GM04504 (cell line): Measurements from ENCODE around the gene SORL1.

Experiments used
- DNase-seq: peaks from one replicate; pipeline ENCODE4 v3.0.0-alpha.2; 2012; ENCODE audit warnings: low read depth

SORL1 gene

DNA sequence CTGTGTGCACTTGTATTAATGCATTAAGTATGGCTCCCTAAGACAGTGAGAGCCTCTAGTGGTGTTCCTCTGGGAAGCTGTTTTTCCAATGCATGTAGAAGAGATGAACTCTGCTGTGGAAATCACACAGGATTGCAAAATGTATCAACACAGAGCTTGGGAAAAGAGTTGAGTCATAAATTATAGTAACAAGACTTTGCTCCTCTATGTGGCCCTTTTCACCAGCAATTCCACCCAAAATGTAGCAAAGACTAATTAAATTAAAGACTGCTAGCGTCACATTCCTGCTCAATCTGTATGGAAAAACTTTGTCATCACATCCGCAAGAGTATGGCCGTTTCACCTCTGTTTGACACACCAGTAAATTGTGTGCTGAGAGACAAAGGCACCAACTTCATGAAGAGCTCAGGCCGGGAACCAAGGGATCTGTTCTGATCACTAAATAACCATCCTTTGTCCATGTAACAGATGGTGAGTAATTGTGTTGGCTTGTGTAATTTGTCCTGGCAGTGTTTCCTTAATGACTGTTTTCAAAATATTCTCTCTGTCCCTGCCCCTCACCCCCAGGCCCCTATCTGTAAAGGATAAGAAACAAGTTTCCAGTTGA lies 209.9 kb downstream of the SORL1 start:
- peak; percentile 68 for DNase-seq

DNA sequence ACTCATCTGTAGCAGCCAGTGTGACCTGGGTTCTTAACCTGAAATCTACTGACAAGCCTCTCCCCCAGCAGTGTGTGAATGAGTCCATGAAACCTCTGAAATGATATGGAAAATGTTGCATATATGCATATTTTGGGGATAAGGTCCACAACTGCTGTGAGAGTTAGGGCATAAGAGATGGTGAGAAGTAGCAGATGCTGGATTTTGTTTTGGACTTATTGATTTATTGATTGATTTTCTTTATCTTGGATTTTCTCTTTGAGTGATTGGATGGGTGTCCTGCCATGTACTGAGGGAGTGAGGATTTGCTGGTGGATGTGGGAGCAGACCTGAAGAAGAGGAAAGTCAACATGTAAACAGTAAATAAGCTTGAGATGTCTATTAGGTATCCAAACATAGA lies 212.0 kb downstream of the SORL1 start:
- no peak for DNase-seq

DNA sequence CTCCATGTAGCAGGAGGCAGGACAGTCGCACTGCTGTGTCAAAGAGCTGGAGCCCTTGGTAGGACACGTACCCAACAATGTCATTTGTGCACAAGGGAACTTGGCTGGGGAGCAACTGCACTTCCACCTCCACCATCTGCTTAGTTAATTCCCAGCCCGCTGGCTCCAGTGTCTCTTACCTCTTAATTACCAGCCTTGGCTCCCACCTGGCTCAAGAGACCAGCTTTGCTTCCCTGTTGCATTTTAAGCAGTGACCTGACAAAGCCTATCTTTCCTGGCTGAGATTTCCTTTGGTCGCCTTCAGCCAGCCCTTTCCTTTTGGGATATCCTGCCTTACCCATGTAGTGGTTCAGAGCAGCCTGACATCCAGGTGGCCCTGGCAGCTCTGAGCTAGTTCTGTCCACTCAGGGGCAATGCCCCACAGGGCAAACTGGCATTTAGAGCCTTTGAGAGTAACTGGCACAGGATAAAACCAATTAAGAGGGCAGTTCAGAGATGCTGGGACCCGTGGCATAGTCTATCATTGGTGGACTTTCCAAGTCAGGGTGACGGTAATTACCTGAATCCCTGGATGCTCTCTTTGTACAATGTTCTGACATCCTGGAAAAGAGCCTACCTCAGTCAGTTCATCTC lies 213.2 kb downstream of the SORL1 start:
- no peak for DNase-seq

GRCh38 chr11:121667836-121668235 lies 215.7 kb downstream of the SORL1 start:
- no peak for DNase-seq

GRCh38 chr11:121669422-121669821 lies 217.3 kb downstream of the SORL1 start:
- no peak for DNase-seq

DNA sequence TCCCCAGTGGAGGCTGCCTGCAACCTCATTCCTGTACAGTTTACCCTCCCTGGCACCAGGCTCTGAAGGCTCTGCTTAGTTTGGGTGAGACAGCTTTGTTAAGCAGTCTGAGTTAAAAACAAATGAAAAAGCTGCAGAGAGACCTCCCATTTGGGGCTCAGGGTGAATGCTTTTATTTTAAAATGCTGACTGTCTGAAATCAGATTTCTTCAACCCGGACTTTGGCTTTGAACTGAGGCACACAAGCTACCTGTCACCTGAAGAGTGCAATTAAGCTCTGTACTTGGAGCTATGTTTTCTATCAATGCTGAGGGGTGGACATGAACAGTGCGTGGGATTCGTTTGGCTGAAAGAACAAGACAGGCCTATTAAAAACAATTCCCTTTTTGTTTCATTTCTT lies 218.2 kb downstream of the SORL1 start:
- no peak for DNase-seq

DNA sequence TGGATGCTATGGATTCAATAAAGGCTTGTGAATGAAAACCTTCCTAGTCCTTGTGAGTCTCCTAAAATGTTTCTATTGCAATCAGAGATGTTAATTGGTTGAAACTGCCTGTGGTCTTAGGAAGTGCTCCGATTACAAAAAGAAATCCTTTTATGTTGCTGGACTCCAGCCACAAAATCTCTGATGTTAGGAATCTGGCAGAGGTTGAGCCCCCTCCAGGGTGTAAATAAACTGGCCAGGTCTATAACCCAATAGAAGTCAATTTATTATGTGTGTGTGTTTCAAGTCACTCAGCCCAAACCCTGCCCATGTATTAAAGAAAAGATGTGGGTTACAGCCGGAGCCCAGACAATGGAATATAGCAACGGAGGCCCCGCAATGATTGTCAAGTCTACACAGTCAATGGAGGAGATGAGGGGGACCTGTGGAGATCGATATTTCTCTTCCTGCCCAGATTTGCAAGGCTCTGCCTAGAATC lies 218.7 kb downstream of the SORL1 start:
- DNase-seq, result no peak

GRCh38 chr11:121671283-121672168 lies 219.4 kb downstream of the SORL1 start:
- DNase-seq, result no peak

DNA sequence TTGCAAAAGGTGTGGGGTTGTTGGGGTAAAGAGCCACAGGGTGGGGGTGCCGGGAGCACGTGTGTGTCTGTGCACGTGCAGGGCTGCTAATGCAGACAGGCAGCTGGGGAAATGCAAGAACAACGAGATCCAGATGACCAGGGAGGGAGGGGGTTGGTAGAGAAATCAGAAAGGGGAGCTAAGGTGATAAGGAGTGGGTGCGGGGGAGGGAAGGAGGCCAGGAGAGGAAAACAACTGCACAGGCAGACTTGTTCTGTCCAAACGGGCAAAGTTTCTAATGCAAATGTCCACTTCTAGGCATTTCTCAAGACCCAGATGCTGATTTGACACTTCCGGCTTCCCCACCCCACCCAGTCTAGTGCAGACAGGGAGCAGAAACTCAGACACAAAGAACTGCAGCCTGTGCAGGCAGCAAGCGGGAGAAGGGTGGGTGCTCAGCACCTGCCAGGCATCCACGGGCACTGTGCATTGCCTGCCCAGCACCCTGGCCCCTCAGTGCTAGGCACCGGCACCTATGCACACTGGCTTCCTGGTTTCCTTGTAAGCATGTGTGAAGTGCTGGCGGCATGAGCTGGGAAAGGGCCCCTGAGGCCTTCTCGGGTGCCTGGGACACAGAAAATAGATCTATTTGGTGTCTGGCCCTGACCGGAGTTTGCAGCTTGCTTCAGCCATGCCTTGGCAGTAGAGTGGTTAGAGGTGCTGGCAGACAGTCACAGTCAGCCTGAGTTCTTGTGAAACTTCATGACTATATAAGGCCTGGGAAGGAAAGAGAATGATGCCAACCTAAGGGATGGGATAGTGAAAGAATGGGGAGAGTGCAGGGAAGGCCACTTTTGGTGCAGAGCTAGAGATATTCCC lies 220.7 kb downstream of the SORL1 start:
- DNase-seq, result no peak

DNA sequence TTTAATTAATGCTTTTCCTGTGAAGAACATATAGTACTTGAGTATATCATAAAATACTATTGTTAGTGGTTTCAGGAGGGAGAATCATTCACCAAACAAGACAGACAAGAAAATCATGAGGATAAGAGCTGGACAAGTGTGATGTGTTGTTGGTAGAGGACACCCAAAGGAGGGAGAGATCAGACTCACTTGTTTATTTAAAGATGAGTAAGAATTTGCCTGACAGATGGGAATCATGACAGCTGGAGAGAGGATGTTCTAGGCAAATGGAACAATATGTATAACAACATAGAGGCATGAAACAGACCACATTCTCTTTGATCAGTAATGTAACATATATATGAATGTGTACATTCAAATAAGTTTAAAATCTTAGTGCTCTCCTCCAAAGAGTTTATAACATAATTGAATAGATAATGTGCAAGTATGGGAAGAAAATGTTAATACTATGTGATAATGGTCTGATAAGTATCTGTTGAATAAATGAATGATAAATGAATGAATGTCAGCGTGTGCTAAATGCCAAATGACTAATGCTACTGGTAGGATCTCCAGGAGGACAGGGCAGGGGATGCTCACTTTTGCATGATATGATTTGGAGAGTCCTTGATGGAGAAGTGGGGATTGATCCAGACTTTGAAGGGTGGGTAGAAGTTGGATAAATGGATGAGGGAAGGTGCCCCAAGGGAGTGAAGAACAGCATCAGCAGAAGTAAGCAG lies 229.6 kb downstream of the SORL1 start:
- no peak for DNase-seq
